Mucosa of stomach (tissue), 1 donor: ENCODE data around the gene EXPH5.

Experiments used
- H3K27me3 ChIP-seq: one replicate; pipeline ENCODE4 v1.7.0; 2013; ENCODE audit warnings: mild to moderate bottlenecking, low read length; ENCODE audit not compliant: control insufficient read depth, insufficient read depth
- H3K36me3 ChIP-seq: one replicate; pipeline ENCODE4 v1.7.0; 2013; ENCODE audit warnings: low read length; ENCODE audit not compliant: control insufficient read depth, insufficient read depth
- H3K4me1 ChIP-seq: one replicate; pipeline ENCODE4 v1.7.0; 2013; ENCODE audit warnings: mild to moderate bottlenecking, low read length; ENCODE audit not compliant: control insufficient read depth, insufficient read depth
- H3K4me3 ChIP-seq: one replicate; pipeline ENCODE4 v1.7.0; 2013; ENCODE audit warnings: low read length
- H3K9ac ChIP-seq: one replicate; pipeline ENCODE4 v1.7.0; 2013; ENCODE audit warnings: mild to moderate bottlenecking, low read length, moderate library complexity
- H3K9me3 ChIP-seq: one replicate; pipeline ENCODE4 v1.7.0; 2013; ENCODE audit warnings: mild to moderate bottlenecking, low read length, moderate library complexity; ENCODE audit not compliant: control insufficient read depth
- donor health status: Pancreatic carcinoma.

EXPH5 gene

DNA sequence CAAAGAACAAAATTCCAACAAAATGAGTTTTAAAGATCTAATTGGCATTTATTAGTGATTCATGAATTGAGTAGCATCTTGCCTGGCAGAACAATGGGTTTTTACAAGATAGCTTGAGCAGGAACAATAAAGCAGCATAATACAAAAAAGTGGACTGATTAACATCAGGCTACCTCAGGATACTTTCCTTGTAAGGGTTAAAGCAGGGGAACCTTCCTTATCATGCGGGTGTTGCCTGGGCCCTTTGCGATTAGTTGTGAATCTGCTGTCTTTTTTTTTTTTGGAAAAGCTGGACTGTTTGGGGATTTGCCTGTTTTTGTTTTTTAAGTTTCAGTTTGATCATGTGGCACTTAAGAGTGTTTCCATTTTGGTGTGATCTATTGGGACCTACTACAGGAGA lies 37.5 kb downstream of the EXPH5 start:
- Histone ChIP-seq H3K36me3 (no peaks in the 10 kb centered on the region), H3K9ac (no peak overlapping the region), H3K27me3 (no peaks in the 10 kb centered on the region), H3K9me3 (no peaks in the 10 kb centered on the region), H3K4me1 (peaks cover 6% of the 10 kb centered on the region), H3K4me3 (no peak overlapping the region)

DNA sequence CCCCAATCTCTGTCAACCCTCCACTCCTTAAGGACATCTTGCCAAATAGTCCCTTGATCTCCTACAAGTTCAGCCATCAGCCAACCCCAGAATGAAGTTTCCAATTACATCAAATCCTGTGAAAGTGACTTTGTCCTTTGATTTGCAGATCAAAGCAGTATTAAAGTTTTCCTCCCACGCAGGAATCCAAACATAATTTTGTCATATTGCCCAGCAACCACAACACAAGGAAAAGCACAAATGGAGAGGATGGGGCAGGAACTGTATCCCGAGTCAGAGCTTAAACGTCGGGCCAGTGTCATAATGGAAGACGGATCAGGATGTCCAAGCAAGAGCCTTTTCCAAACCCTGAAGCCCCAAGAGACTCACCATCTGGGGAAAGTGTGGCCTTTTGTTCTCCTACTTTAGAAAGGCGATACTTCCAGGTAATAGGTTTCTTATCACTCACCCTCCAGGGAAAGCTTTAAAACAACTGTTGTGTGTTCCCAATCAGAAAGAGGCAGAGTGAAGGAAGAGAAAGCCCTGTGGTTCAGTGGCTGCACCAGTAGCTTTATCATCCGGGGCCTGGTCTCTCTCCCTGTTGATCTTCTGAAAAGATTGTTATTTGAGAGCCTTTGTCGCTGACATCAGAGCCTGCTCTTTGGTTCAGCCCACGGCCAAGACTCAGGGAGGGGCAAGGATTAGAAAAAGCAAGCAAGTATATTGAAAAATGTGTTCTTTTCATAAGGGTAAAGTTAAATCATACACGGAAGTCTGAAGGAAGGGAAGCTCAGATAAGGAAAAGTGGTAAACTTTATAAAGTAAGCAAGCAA lies 41.7 kb downstream of the EXPH5 start:
- Histone ChIP-seq H3K27me3 (no peaks in the 10 kb centered on the region), H3K9ac (no peak overlapping the region), H3K4me1 (peaks cover 15% of the 10 kb centered on the region), H3K36me3 (no peaks in the 10 kb centered on the region), H3K9me3 (no peaks in the 10 kb centered on the region), H3K4me3 (no peak overlapping the region)

DNA sequence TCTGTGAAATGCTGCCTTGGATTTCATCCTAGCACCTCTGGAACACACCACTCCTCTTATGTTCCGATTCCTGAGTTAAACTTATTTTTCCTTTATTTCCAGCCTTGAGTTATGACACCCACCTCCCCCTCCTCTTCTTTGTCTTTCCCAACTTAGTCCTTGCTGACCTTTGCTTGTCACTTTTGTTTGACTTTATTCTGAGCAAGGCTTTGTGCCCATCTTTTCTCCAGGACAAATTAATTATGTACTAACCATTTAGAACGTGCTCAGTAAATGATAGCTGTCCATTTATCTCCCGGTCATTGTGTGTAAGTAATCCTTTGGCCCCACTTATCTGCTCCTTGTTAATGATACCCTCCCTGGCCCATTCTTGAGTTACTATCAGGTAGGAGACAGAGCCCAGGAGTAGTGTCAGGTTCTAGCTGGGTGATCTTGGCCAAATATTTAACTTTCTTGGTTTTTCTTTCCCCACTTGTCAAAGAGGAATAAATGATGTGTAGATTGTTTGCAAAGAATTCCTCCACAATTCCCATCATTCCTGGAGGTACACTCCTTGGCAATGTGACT lies 44.2 kb downstream of the EXPH5 start:
- Histone ChIP-seq H3K9me3 (no peaks in the 10 kb centered on the region), H3K4me1 (peaks cover 24% of the 10 kb centered on the region), H3K27me3 (no peaks in the 10 kb centered on the region), H3K9ac (no peak overlapping the region), H3K4me3 (no peak overlapping the region), H3K36me3 (no peaks in the 10 kb centered on the region)

GRCh38 chr11:108545909-108546501 lies 47.6 kb downstream of the EXPH5 start:
- Histone ChIP-seq H3K9me3 (no peaks in the 10 kb centered on the region), H3K9ac (no peak overlapping the region), H3K36me3 (no peaks in the 10 kb centered on the region), H3K4me3 (no peak overlapping the region), H3K4me1 (peaks cover 18% of the 10 kb centered on the region), H3K27me3 (no peaks in the 10 kb centered on the region)

DNA sequence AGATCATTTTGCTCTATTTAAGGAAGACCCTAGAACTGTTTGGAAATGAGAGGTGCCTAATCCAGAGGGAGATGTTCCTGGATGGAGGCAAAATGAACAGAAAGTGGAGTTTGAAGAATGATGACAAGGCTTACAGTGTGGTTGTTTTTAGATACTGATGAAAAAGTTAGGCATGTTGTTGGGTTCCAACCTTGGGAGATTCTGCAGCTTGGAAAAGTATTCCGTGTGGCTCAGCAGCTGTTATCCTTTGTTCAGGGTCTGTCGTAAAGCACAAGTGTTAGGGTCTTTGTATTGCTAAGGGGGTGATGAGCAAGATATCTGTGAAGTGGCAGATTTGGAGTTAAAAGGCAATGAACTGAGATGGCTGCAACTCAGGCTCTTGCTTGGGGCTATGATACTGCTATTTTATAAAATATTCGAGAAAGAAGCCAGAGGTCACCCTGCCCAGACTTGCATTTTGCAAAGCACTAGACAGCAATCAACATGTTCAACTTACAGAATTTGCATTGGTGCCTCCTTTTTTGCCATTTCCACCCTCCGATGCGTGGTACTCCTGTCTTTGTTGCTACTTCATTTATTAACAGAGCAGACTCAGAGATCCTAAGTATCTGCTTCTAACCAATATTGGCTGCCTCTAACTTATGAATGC lies 50.1 kb downstream of the EXPH5 start:
- no peak overlapping the region for H3K4me3 ChIP-seq

DNA sequence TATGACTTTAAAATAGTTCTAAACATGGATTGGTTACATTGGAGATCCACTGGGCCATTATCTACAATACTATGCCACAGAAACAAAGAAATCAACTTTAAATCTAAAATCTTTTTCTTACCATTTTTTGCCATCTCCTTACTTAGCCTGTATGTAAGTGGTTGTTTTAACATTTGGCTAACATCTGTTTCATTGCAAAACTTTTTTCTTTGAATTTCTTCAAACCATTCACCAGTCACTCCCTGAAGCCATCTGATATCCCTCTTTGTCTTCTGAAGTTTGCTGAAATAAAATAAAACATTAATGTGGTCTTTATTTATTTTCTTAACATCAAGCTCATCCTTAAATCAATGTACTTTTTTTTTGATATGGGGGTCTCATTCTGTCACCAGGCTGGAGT lies 52.0 kb downstream of the EXPH5 start:
- no peaks in the 10 kb centered on the region for H3K27me3 ChIP-seq
- no peak overlapping the region for H3K4me3 ChIP-seq
- no peaks in the 10 kb centered on the region for H3K36me3 ChIP-seq
- no peaks in the 10 kb centered on the region for H3K9me3 ChIP-seq
- H3K4me1 ChIP-seq: peaks cover 22% of the 10 kb centered on the region
- H3K9ac ChIP-seq: no peak overlapping the region

More for the DNA sequence above, 50.1 kb downstream of the EXPH5 start:
- Histone ChIP-seq H3K36me3 (no peaks in the 10 kb centered on the region), H3K27me3 (no peaks in the 10 kb centered on the region), H3K9ac (no peak overlapping the region), H3K9me3 (no peaks in the 10 kb centered on the region), H3K4me1 (peaks cover 13% of the 10 kb centered on the region)

DNA sequence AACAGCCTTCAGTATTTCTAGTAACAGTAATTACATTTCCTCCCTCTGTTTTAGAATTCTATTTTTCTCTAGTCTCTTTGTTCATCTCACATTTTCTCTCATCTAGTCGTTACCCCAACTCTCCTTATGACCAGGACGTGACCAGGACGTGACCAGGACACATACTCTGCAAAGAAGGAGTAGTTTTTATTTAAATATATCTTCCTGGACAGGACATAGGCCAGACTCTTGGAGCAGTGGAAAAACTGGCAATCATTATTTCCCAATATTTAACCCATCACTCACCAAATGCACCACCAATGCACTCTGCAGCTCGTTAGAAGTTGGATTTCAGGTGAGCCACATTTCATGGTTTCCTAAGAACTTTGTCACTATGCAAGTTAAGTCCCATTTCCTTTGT lies 55.1 kb downstream of the EXPH5 start:
- Histone ChIP-seq H3K4me1 (peaks cover 14% of the 10 kb centered on the region), H3K27me3 (no peaks in the 10 kb centered on the region), H3K9me3 (no peaks in the 10 kb centered on the region), H3K4me3 (no peak overlapping the region), H3K9ac (no peak overlapping the region), H3K36me3 (no peaks in the 10 kb centered on the region)

DNA sequence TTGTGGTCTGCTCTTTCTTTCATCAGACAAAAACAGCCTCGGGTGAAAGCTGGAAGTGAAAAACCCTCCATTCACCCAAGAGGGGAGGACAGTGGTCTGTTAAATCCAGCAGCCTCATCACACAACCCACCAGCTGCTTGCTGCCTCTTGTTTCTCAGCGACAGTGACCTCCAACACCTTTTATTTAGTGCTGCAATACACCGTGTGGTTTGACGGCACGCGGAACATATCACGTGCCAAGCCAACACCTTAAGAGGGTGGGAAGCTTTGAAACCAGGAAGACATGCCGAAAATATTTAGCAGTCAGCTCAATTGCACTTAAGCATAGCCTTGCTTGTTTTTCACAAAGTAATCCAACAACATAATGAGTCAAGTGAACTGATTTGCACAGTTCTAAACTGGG lies 55.5 kb downstream of the EXPH5 start:
- H3K27me3 ChIP-seq: no peaks in the 10 kb centered on the region
- no peaks in the 10 kb centered on the region for H3K9me3 ChIP-seq
- H3K4me3 ChIP-seq: no peak overlapping the region
- H3K4me1 ChIP-seq: peaks cover 14% of the 10 kb centered on the region
- no peaks in the 10 kb centered on the region for H3K36me3 ChIP-seq
- no peak overlapping the region for H3K9ac ChIP-seq

DNA sequence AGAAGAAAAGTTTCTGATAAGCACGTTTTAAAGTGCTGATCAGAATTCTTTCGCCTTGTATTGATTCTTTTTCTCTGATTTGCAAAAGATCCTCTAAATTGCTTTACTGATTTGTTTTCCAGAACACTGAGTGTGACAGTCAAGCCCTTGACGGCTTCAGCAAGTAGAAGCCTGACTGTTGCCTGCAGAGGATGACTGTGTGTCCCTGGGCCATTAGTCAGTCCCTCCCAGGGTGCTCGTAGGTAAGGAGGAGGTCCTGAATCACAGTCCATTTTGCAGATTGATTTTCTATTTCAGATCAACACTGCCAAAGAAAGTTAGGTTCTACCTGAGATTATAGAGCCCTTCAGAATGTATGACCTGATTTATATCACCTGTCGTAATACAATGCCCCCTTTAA lies 56.8 kb downstream of the EXPH5 start:
- Histone ChIP-seq H3K9ac (no peak overlapping the region), H3K27me3 (no peaks in the 10 kb centered on the region), H3K4me3 (no peak overlapping the region), H3K4me1 (peaks cover 14% of the 10 kb centered on the region), H3K36me3 (no peaks in the 10 kb centered on the region), H3K9me3 (no peaks in the 10 kb centered on the region)

DNA sequence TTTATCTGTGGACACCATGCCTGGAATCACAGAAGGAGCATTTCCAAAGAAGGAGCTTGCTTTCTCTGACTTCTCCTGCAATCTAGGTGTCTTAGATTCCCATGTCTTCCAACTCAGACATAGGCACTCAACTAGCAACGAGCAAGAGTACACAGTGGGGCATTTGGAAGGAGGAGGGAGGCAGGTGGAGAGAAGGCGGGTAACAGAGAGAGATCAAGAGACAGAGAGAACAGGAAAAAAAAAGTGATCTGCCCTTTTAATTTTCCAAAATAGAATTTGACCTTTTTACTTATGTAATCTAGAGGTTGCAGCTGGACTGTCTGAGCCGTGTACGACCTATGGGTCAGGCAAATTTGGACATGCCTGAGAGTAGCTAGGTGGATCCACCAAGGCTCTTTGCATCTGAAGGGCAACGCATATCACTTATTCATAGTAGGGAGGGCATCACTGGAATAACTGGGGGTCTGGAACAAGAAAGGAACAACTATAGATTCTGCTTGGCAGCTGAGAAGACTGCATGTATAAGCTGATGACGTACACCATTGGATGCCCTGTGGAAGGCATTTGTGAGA lies 58.1 kb downstream of the EXPH5 start:
- Histone ChIP-seq H3K4me3 (no peak overlapping the region), H3K27me3 (no peaks in the 10 kb centered on the region), H3K9ac (no peak overlapping the region), H3K4me1 (peaks cover 14% of the 10 kb centered on the region), H3K9me3 (no peaks in the 10 kb centered on the region), H3K36me3 (no peaks in the 10 kb centered on the region)

DNA sequence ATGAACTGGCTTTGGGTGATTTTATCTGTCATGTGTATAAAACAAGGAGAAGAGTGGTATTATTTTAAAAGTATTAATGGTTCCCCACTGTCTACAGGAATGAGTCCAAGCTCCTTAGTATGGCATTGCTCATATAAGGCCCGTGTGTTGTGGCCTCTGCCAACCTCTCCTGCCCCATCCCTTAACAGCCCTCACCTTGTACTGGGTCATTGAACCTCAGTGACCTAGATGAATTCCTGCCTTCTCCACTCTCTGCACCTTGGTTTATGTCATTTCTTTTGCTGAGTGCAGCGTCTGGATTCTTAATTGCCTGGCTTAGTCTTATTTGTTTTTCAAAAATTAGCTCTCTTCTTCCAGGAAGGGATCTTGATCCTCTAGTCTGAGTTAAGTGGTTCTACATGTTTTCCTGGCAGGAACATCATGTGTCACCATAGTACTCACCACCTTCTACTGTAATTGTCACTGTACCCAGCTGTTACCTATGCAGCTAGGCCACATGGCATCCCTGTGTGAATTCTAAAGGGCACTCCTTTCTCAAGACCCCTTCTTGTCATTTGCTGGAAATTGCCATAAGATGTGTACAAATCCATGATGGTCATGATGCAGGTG lies 59.2 kb downstream of the EXPH5 start:
- H3K36me3 ChIP-seq: no peaks in the 10 kb centered on the region
- H3K4me3 ChIP-seq: no peak overlapping the region
- peaks cover 14% of the 10 kb centered on the region for H3K4me1 ChIP-seq
- H3K9ac ChIP-seq: no peak overlapping the region
- H3K27me3 ChIP-seq: no peaks in the 10 kb centered on the region
- no peaks in the 10 kb centered on the region for H3K9me3 ChIP-seq
